HG03575 (cell line): Measurements from ENCODE around the gene NFIA.

Experiments
- ATAC-seq: cut with Tn5 transposase; IDR thresholded peaks from one replicate; pipeline ENCODE4 v1.9.1; 2021; ENCODE audit not compliant: unreplicated experiment, insufficient number of reproducible peaks, low FRiP score; ENCODE audit errors: extremely low read depth

The NFIA gene

DNA sequence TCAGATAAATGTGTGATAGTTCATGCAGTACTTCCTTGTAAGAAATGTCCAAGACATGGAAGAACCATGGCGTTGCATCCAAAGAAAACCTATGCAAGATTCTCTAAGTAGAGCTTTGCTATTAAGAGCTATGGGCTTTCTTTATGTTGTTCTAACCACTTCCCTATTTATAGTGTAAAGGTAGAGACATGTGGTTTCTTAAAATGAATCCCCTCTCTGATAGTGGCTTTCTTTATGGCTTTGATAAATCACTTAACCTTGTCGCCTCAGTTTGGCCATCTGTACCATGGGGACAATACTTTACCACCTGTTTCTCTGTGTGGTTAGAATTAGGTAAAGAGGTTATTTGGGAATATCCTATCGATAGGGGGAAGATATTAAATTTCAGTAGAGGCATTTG, 305.5 kb downstream of the NFIA start:
- no peak for ATAC-seq

DNA sequence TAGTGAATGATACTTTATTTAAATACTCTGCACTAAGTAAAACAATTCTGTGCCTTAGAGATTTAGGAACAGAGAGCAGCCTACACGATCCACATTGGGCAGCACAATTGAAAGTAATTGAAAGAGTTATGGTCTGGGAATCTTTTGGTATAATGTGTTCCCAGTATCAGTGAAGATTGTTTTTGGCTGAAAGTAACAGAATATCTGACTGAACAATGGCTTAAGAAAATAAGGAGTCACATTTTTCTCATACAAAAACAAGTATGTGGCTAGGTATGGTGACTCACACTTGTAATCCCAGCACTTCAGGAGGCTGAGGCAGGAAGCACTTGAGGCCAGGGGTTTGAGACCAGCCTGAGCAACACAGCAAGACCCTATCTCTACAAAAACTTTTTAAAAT, 306.2 kb downstream of the NFIA start:
- no peak for ATAC-seq

DNA sequence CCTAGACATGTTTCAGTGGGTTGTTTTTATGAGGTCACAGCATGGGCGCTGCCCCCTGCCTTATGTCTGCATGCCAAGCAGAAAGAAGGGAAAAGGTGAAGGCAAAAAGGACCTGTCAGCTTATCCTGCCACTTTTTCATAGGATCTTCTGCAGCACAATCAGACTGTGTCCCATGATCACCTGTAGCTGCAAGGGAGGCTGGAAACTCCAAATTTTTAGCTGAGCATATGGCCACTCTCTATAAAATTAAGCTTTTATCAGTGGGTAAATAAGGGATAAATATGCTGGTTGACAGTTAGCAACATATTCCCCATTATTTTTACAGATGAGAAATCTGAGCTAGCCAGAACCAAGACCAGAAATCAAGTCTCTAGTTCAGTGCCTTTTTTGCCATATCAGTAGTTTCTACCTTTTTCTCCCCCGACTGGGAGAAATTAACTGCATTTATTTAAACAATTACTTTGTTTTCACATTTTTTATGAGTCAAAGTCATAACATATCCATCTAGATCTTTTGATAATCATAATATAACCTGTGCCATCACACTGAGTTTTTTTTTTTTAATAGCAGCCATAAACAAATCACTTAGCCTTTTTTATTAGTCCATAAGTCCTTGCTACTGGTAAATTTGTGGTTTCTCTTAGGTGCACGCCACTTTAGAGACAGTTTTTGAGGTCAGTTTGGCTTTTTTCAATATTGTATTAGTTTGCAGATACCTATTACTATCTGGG, 307.0 kb downstream of the NFIA start:
- no peak for ATAC-seq

DNA sequence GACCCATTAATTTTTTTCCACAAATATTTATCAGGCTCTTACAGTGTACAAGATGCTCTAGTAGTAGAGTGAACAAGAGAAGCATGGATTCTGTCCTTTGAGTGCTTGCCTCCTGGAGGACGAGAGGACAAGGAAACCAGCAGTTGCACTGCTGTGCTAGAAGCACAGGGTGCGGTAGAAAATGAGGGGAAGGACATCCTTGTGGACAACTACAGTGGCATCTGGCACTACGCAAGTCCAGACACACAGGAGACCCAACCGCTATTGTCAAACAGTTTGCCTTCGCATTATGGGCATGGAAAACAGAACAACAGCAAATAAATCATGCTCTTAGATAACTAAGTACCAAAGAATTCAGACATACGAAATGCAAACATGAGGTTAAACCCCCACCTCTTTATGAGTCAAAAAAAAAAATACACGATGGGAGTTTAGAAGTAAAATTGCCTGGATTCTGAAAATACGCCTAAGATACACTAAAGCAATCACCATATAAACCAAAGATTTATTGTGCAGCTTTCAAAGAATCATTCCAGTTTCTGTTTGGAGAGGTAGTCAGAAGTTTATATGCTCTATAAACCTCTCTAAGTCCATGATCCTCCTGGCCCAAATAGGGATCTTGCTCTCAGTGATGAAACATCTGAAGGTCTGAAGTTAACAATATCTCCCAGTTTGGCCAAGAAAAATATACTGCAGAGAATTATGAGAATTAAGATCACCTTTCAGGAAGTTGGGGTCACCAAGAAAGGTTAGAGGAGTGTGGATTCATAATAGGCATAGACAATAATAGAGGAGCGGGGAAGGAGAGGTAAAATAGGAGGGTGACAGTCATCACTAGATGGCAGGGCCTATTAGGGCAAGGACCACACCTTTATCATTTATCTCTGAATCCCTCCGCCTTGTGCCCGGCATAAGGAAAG, 307.8 kb downstream of the NFIA start:
- no peak for ATAC-seq

DNA sequence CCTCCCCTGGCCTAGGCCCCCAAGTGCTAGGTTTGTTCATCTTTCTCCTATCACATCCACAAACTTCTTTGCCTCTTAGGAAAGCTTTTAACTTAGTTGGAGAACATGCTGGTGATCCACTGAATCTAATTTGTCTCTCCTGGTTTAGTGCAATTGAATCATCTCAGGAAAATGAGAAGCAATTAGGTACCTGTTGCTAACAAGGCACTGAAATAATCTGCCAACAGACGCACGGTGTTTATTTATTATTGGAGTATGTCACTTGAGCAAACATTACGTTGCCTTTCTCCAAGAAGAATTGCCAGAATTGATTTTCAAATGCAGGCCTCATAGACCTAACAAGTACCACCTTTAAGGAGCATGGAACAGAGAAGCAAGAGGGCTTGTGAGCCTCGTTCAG, 309.4 kb downstream of the NFIA start:
- no peak for ATAC-seq

DNA sequence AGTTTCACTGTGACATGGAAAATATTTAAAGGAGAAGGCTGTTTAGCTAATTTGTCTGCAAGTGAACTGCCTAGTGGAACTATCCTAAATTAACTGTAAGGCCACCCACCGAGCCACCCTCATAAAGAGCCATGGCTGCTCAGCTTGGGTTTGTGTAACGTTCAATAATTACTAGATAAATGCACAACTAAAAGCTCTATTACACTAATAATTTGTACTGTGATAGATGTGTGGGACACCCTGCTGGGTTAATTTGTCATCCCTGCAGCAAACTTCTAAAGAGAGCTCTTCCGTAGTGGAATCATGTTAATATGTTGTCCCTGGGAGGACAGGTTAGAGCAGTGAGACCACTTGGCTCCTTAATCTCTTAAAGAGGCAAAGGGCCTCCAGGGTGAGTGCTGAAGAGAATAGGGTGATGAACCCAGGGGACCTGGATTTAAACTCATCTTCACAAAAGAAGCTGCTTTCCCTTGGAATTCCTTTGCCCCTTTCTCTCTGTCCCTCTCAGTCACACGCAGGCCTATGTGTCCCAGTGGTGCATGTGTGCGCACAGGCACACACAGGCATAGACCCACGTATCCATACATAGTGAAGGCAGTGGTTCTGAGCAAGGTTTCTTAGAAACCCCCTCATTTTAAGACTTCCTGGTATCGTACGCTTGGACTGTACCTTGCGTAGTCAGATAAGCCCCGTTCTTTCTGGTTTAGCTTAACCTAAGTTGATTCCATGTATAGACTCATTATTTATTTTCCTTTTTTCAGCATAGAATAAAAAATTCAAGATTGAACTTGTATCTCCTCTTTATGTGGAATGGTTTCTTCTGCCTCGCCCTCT, 310.3 kb downstream of the NFIA start:
- no peak for ATAC-seq

DNA sequence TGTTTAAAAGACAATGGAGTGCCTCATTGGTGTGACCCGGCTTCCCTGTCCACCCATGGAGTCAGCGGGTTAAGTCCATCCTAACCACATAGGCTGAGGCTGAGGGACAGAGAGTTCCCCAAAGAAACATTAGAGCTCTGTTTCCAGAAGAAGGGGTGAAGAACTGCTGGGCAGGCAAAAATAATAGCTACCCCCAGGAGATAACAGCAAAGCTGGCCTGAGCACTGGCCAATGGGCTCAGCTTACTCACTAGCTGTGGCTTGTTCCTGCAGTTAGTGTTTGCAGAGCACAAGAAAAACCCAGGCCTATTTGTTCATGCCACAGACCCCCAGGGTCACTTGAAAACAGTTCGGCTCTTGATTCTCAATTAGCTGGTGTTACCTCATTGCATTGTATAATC, 311.2 kb downstream of the NFIA start:
- no peak for ATAC-seq

DNA sequence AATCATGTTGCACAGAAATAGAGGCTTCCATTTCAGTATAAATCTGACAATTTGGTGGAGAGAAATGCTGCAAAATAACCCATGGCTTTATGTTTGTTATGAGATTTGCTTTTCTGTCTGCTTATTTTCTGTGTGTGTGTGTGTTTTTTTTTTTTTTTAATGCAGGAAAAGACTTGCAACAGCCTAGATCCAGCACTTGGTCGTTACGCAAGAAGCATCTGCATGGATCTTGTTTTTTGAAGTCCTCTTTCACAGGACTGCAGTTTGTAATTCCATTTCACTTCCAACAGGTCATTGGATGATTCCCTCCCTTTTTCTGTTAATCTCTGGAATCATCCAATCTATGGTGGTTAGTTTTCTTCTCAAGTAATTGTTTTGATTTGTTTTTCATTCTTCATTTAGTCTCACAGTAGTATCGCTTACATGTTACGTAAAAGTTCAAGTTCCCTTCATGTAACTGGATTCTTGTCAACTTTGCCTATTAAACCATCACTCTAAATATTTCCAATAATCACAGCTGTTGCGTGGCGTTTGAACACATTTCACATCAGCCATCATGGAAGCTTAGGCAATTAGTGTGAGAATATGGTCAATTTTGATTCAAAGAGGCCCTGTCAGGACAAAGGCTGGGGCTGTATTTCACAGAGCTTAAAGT, 312.9 kb downstream of the NFIA start:
- ATAC-seq: no peak

GRCh38 chr1:61397495-61397894, 315.1 kb downstream of the NFIA start:
- no peak for ATAC-seq

- no peak for ATAC-seq
These were observed 315.6 kb downstream of the NFIA start for GRCh38 chr1:61397935-61398334.

DNA sequence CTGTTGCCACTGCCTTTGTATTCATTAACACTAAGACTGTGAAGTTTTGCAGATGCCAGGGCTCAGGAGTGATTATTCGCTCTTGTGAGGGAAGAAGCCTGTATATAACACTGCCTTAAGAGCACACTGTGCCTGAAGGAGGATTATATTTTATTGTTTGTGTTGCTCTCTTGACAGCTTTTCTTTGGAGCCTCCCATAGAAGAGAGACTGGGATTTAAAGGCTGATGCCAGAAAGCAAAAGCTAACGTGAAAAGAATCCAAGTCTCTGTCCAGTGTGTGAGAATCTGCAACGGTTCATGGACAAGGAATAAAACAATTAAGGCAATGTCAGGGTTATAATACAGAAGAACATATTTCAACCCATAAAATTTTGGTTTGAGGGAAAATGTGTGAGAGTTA, 316.8 kb downstream of the NFIA start:
- ATAC-seq: no peak

GRCh38 chr1:61400131-61400770, 317.9 kb downstream of the NFIA start:
- ATAC-seq: no peak

GRCh38 chr1:61400997-61401396, 318.6 kb downstream of the NFIA start:
- no peak for ATAC-seq

GRCh38 chr1:61403679-61404596, 321.6 kb downstream of the NFIA start:
- no peak for ATAC-seq

DNA sequence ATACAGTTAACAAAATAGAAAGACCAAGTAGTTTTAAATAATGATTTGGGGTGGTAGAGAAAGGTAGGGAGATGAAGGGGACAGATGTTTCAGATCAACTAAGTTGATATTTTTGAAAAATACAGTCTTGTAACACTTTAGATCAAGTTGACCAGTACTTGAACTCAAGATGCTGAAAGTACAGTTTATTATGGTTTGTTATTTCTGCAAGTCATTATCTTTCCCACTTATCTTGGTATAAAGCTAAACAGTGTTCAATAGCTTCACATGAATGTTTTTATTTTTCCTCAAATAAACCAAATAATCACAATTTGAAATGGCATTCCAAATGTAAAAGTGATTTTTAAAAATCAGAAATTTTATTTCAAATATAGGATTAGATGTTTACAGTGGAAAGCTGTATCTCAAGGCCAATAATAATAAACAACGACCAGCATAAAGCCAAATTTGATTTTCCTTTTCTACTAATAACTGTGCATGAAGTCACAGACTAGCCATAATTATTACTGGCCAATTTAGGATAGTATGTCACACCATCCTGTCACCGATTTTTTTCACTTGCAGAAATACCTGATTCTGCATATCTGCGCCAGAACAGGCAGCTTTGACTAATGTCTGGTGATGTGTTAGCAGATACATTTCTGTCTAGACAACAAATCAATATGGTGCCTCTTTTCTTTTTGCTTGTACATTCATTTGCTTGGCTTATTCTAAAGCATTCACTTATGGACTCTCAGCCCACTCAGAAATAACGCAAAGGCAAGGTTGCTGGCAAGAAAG, 322.4 kb downstream of the NFIA start:
- ATAC-seq: no peak

GRCh38 chr1:61406467-61406866, 324.1 kb downstream of the NFIA start:
- ATAC-seq: no peak

DNA sequence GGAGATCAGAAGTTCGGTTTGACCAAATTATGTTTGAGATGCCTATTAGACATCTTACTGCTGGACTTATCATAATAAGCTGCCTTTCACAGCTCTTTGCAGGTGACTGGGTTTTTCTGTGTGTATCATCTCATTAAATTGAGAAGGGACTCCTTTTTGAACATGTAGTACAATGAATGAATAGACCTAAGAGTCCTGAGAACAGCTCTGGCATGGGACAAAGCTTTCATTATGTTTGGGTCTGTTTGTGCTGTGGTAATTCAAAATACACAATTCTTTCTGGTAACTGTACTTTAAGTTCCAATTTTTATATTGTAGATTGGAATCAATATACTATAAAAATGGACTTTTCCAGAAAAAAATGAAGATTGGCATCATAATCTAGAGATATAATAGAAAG, 330.2 kb downstream of the NFIA start:
- ATAC-seq: no peak
